IMR-90 (cell line): ENCODE results near the gene ALDH8A1. TPM values are rescaled to one million over a fixed set of nuclear protein-coding genes. Genes with fewer than 3 reads are reported as not detected.

Source experiments
- ATAC-seq: fragments of 200-7000 bp; cut with Tn5 transposase; 2 replicates; pipeline ENCODE4 v1.9.1; 2020; ENCODE audit warnings: low read depth, mild to moderate bottlenecking, moderate library complexity
- BruUV-seq: library from RNA; stranded (reverse); fragments of 400-500 nt; replicated peaks from 2 replicates; lab custom pipeline; 2021; lab: Mats Ljungman, UMichigan
- CTCF ChIA-PET: fragments of 300-600 bp; formaldehyde crosslinking; extraction: SDS; loops from one replicate; lab custom pipeline; 2021; ENCODE audit warnings: antibody characterized with exemption; lab: Yijun Ruan, JAX
- POLR2A ChIA-PET: fragments of 300-600 bp; sonication (Branson Sonifier 250); formaldehyde crosslinking; loops from one replicate; lab custom pipeline; 2022; ENCODE audit warnings: antibody characterized with exemption; ENCODE audit not compliant: unreplicated experiment; lab: Charles Lee
- DNase-seq: peaks from one replicate; pipeline ENCODE4 v3.0.0; 2013
- H2AFZ ChIP-seq: replicated peaks from 2 replicates; pipeline ENCODE3; 2013; ENCODE audit warnings: low read length, mild to moderate bottlenecking; ENCODE audit not compliant: poor library complexity
- H2AK5ac ChIP-seq: 2 replicates; pipeline ENCODE4 v1.6.1; 2013; ENCODE audit warnings: low read depth, low read length, inconsistent platforms
- H2AK9ac ChIP-seq: replicated peaks from 2 replicates; pipeline ENCODE3; 2013; ENCODE audit warnings: mild to moderate bottlenecking, low read depth, low read length, moderate library complexity; ENCODE audit not compliant: poor library complexity
- H2BK120ac ChIP-seq: 2 replicates; pipeline ENCODE4 v1.6.1; 2013; ENCODE audit warnings: low read depth, low read length, inconsistent platforms
- H2BK15ac ChIP-seq: 3 replicates; pipeline ENCODE4 v1.6.1; 2013; ENCODE audit warnings: low read depth, low read length, inconsistent platforms
- H2BK20ac ChIP-seq: 2 replicates; pipeline ENCODE4 v1.6.1; 2013; ENCODE audit warnings: low read depth, mild to moderate bottlenecking, inconsistent platforms, low read length, moderate library complexity
- H2BK5ac ChIP-seq: 2 replicates; pipeline ENCODE4 v1.6.1; 2013; ENCODE audit warnings: mild to moderate bottlenecking, low read depth, low read length, inconsistent platforms; ENCODE audit not compliant: poor library complexity, severe bottlenecking
- H3K14ac ChIP-seq: replicated peaks from 2 replicates; pipeline ENCODE4 v1.6.1; 2013; ENCODE audit warnings: low read depth, low read length, inconsistent platforms
- H3K18ac ChIP-seq: 2 replicates; pipeline ENCODE4 v1.6.1; 2013; ENCODE audit warnings: low read depth, low read length, control low read depth
- H3K23ac ChIP-seq: 2 replicates; pipeline ENCODE4 v1.6.1; 2013; ENCODE audit warnings: low read depth, low read length, inconsistent platforms
- H3K27ac ChIP-seq: 2 replicates; pipeline ENCODE4 v1.5.1; 2013; ENCODE audit warnings: mild to moderate bottlenecking, control low read depth, low read length; ENCODE audit not compliant: insufficient read depth
- H3K27me3 ChIP-seq: 2 replicates; pipeline ENCODE4 v1.6.1; 2013; ENCODE audit warnings: low read length; ENCODE audit not compliant: control insufficient read depth, insufficient read depth
- H3K36me3 ChIP-seq: 2 replicates; pipeline ENCODE4 v1.6.1; 2013; ENCODE audit warnings: low read length, mixed read lengths; ENCODE audit not compliant: control insufficient read depth, insufficient read depth
- H3K4ac ChIP-seq: 2 replicates; pipeline ENCODE4 v1.6.1; 2013; ENCODE audit warnings: low read depth, low read length, inconsistent platforms
- H3K4me1 ChIP-seq: 2 replicates; pipeline ENCODE4 v1.6.1; 2013; ENCODE audit warnings: low read length, mixed read lengths; ENCODE audit not compliant: control insufficient read depth, insufficient read depth
- H3K4me2 ChIP-seq: 2 replicates; pipeline ENCODE4 v1.6.1; 2013; ENCODE audit warnings: low read depth, mild to moderate bottlenecking, control low read depth, low read length, moderate library complexity
- H3K4me3 ChIP-seq: 2 replicates; pipeline ENCODE4 v1.5.1; 2013; ENCODE audit warnings: low read depth, mild to moderate bottlenecking, control low read depth, low read length, moderate library complexity; ENCODE audit not compliant: insufficient read depth
- H3K56ac ChIP-seq: 2 replicates; pipeline ENCODE4 v1.6.1; 2013; ENCODE audit warnings: low read length, inconsistent platforms; ENCODE audit not compliant: insufficient read depth; ENCODE audit errors: extremely low read depth
- H3K79me1 ChIP-seq, 2 experiments: 2 replicates each; pipeline ENCODE4 v1.6.1; 2013; ENCODE audit warnings: low read length in 2 of 2, inconsistent platforms in 1 of 2, low read depth in 1 of 2
- H3K9ac ChIP-seq: 2 replicates; pipeline ENCODE4 v1.6.1; 2013; ENCODE audit warnings: low read depth, low read length, control low read depth
- H3K9me1 ChIP-seq: 2 replicates; pipeline ENCODE4 v1.6.1; 2013; ENCODE audit warnings: low read length, inconsistent platforms; ENCODE audit not compliant: insufficient read depth
- H3K9me3 ChIP-seq: 2 replicates; pipeline ENCODE4 v1.6.1; 2013; ENCODE audit warnings: low read length; ENCODE audit not compliant: control insufficient read depth, insufficient read depth
- H4K20me1 ChIP-seq: 2 replicates; pipeline ENCODE4 v1.6.1; 2013; ENCODE audit warnings: low read length, inconsistent platforms; ENCODE audit not compliant: insufficient read depth
- H4K5ac ChIP-seq: 2 replicates; pipeline ENCODE4 v1.6.1; 2013; ENCODE audit warnings: mild to moderate bottlenecking, low read depth, low read length, control low read depth
- H4K8ac ChIP-seq, 2 experiments: 2 replicates each; pipeline ENCODE4 v1.6.1; 2013; ENCODE audit warnings: low read depth in 2 of 2, low read length in 2 of 2, control low read depth in 1 of 2, inconsistent platforms in 1 of 2
- H4K91ac ChIP-seq: 2 replicates; pipeline ENCODE4 v1.6.1; 2013; ENCODE audit warnings: low read depth, low read length, inconsistent platforms; ENCODE audit not compliant: insufficient read depth
- BHLHE40 ChIP-seq: fragments of 150-350 bp; IDR thresholded peaks from 2 replicates; pipeline ENCODE4 v1.6.1; 2016; ENCODE audit warnings: mild to moderate bottlenecking, low read depth, low read length
- CEBPB ChIP-seq: IDR thresholded peaks from 2 replicates; pipeline ENCODE4 v1.6.1; 2012; ENCODE audit warnings: low read depth, low read length, improper control_type of control experiment
- CHD1 ChIP-seq: IDR thresholded peaks from 2 replicates; pipeline ENCODE4 v1.6.1; 2012; ENCODE audit warnings: low read depth, low read length, improper control_type of control experiment
- FOS ChIP-seq: fragments of 150-350 bp; IDR thresholded peaks from 2 replicates; pipeline ENCODE4 v1.6.1; 2016; ENCODE audit warnings: low read depth, low read length
- MAFK ChIP-seq: IDR thresholded peaks from 2 replicates; pipeline ENCODE4 v1.6.1; 2012; ENCODE audit warnings: low read depth, low read length, improper control_type of control experiment
- MAZ ChIP-seq: IDR thresholded peaks from 2 replicates; pipeline ENCODE4 v1.6.1; 2012; ENCODE audit warnings: low read depth, mild to moderate bottlenecking, low read length, improper control_type of control experiment, moderate library complexity, borderline replicate concordance
- NFE2L2 ChIP-seq: fragments of 150-350 bp; IDR thresholded peaks from 2 replicates; pipeline ENCODE4 v1.6.1; 2016; ENCODE audit warnings: low read depth, mild to moderate bottlenecking, low read length
- RAD21 ChIP-seq: IDR thresholded peaks from 2 replicates; pipeline ENCODE4 v1.6.1; 2012; ENCODE audit warnings: low read length, improper control_type of control experiment
- RCOR1 ChIP-seq: IDR thresholded peaks from 2 replicates; pipeline ENCODE4 v1.6.1; 2012; ENCODE audit warnings: mild to moderate bottlenecking, low read length, improper control_type of control experiment; ENCODE audit not compliant: insufficient replicate concordance
- WGBS, 2 experiments: methylation state at CpG; one replicate each; pipeline versions ENCODE4 v1.1.5 to v1.1.7; 2013; ENCODE audit warnings: missing lambda C conversion rate in 2 of 2; ENCODE audit not compliant: insufficient read length in 1 of 2; ENCODE audit errors: extremely low coverage in 2 of 2; 5-methylcytosine and 5-hydroxymethylcytosine counted together
- dilution Hi-C: fragments of 300-500 bp; cut with HindIII; formaldehyde crosslinking; loops from one replicate; pipeline ENCODE4 v1.14.3; 2018; ENCODE audit warnings: low sequenced_read_pairs; ENCODE audit not compliant: unreplicated experiment
- in situ Hi-C: fragments of 300-500 bp; cut with MboI; formaldehyde crosslinking; loops from 3 replicates; pipeline ENCODE4 v1.14.3; 2019; ENCODE audit warnings: low sequenced_read_pairs, inconsistent platforms, mixed read lengths
- intact Hi-C: fragments of 100-400 bp; cut with micrococcal nuclease; formaldehyde crosslinking; loops from 2 replicates; pipeline ENCODE4 v1.10.0; 2022
- polyA plus RNA-seq, 3 experiments: library from polyadenylated mRNA; depleted of rRNA; stranded (reverse); fragments of >200 nt; gene quantifications; 2 replicates each; pipeline ENCODE4 v1.2.3, GENCODE V29; 2012; ENCODE audit warnings: low replicate concordance in 1 of 3
- total RNA-seq: library from RNA; depleted of rRNA; stranded (reverse); fragments of >200 nt; gene quantifications from 2 replicates; pipeline ENCODE4 v1.2.3, GENCODE V29; 2012

The ALDH8A1 gene
- total and polyA plus RNA-seq, 2 of the 4 experiments (the other 2 are of a cell fraction) = under 0.01 to 0.15 TPM

- H3K4me3 ChIP-seq = no peak overlapping the region
- WGBS, 2 experiments = 60% methylated on average over 2 of the region's 3 CpGs; no CpG with 5 or more reads in 1 of the 2 experiments
- H3K23ac ChIP-seq = no peak overlapping the region
- H3K9ac ChIP-seq = no peak overlapping the region
- no TSS peak for BruUV-seq
- H2BK20ac ChIP-seq = no peak overlapping the region; the same call in 1 of the 2 replicates
- no peaks in the 10 kb centered on the region for H4K20me1 ChIP-seq
- H3K27me3 ChIP-seq = no peaks in the 10 kb centered on the region
- peaks cover 3% of the 10 kb centered on the region for H3K4me1 ChIP-seq
- no peaks in the 10 kb centered on the region for H3K79me1 ChIP-seq
- H3K9me3 ChIP-seq = no peaks in the 10 kb centered on the region
- no peak for DNase-seq
- no peak overlapping the region for H3K14ac ChIP-seq
- H2AK5ac ChIP-seq = 0 out of 2 replicates have a peak overlapping the region, but pooled peaks have one; percentile 8
- H4K8ac ChIP-seq = peak overlapping the region; percentile 1 to 19; a peak in 1 of 4 replicates
- ATAC-seq = peak; percentile 29
- dilution Hi-C loops (no loop called here), intact Hi-C loops (no loop called here), in situ Hi-C loops (no loop called here)
- TF ChIP-seq MAZ (no peak), CHD1 (no peak), MAFK (no peak), NFE2L2 (no peak), RCOR1 (no peak), BHLHE40 (no peak), CEBPB (no peak), RAD21 (no peak), FOS (no peak)
- no peak overlapping the region for H3K56ac ChIP-seq
- H2BK120ac ChIP-seq = no peak overlapping the region
- H2AFZ ChIP-seq = no peak overlapping the region
- CTCF ChIA-PET = no interaction called here
- H2BK15ac ChIP-seq = no peak overlapping the region
- peak overlapping the region; percentile 66 for H3K18ac ChIP-seq
- no peaks in the 10 kb centered on the region for H3K9me1 ChIP-seq
- no peak overlapping the region for H2AK9ac ChIP-seq
- H3K4ac ChIP-seq = no peak overlapping the region
- H4K91ac ChIP-seq = no peak overlapping the region; the same call in 1 of the 2 replicates
- H3K36me3 ChIP-seq = no peaks in the 10 kb centered on the region
- POLR2A ChIA-PET = no interaction called here
- no peak overlapping the region for H2BK5ac ChIP-seq
- peak overlapping the region; percentile 64; the same call in 1 of the 2 replicates for H4K5ac ChIP-seq
- no peak overlapping the region for H3K27ac ChIP-seq
- H3K4me2 ChIP-seq = no peak overlapping the region
Measured at GRCh38 chr6:134902936-134903335, 47.0 kb downstream of the ALDH8A1 start.
